ENCODE measurements around the gene TEAD1. TPM values are rescaled to one million over a fixed set of nuclear protein-coding genes. Genes with fewer than 3 reads are reported as not detected.

The TEAD1 gene
- total and polyA plus RNA-seq, 10 of the 15 experiments (the other 5 are each of a cell fraction or from before 2014, with no cell fraction given): 0.01 to 0.59 (median 0.04) TPM; not detected in 6

DNA sequence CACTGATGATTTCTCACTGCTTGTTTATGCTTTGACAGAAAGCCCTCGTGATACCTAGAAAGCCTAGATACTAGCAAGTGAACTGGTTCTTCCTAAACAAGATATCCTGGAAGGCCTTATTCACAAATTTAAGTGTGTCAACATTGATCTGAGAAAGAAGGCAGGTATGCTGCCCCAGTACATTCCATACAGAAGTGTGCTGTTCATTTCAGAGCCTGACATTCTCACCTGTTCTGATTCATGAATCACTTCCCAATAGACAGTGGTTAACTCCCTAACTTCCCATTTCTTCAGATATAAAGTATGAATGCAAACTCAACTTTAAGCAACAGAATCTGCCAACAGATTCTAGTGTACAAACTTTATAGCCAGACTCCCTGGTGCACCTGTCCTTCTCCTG, 319.4 kb downstream of the TEAD1 start:
- Histone ChIP-seq H3K4me1 (ENCODE audit: control insufficient read depth, insufficient read depth, low read length) (no peaks in the 10 kb centered on the region), H3K27me3 (replicated peaks in 1 of 2; ENCODE audit: control insufficient read depth in 2 of 2, insufficient read depth in 2 of 2, low read length in 1 of 2) (no peaks in the 10 kb centered on the region), H3K9me3 (replicated peaks; ENCODE audit: control insufficient read depth, insufficient read depth, low read length) (no peaks in the 10 kb centered on the region), H3K36me3 (ENCODE audit: control insufficient read depth in 2 of 2, insufficient read depth in 2 of 2, low read length in 1 of 2) (no peaks in the 10 kb centered on the region), H2AFZ (ENCODE audit: control insufficient read depth, low read depth, low read length) (no peak overlapping the region), H3K9ac (ENCODE audit: control insufficient read depth, insufficient read depth, low read length) (no peak overlapping the region), H3K4me2 (ENCODE audit: control insufficient read depth, insufficient read depth) (no peak overlapping the region), H3K4me3 (no peak overlapping the region), H3K79me2 (ENCODE audit: control insufficient read depth, insufficient read depth, low read length) (no peaks in the 10 kb centered on the region), H4K20me1 (ENCODE audit: control insufficient read depth, insufficient read depth) (no peaks in the 10 kb centered on the region), H3K27ac (ENCODE audit: control insufficient read depth, insufficient read depth) (no peak overlapping the region)
- intact Hi-C loops (cut with micrococcal nuclease; ENCODE audit: unreplicated experiment): no loop called here
- SMC1A ChIA-PET (ENCODE audit: uncharacterized antibody, unreplicated experiment): no interaction called here
- POLR2A ChIA-PET: no interaction called here
- DNase-seq (ENCODE audit: low read depth, low spot score): no peak
- CTCF ChIA-PET: no interaction called here
- RAD21 ChIA-PET (ENCODE audit: unreplicated experiment): no interaction called here
- no peak for FAIRE-seq
- in situ Hi-C loops (cut with MboI): no loop called here
- TF ChIP-seq SPI1 (IDR thresholded peaks at IDR 0.05; ENCODE audit: borderline replicate concordance, insufficient read depth, low read depth, low read length) (no peak), SIN3A (IDR thresholded peaks at IDR 0.05; ENCODE audit: low read depth, low read length) (no peak), CHD4 (IDR thresholded peaks at IDR 0.05) (no peak), NFYB (IDR thresholded peaks at IDR 0.05; ENCODE audit: insufficient read depth, low read depth, low read length) (no peak), EZH2 (IDR thresholded peaks at IDR 0.05; ENCODE audit: borderline replicate concordance, control insufficient read depth, low read depth, low read length) (no peak), FOXK2 (IDR thresholded peaks at IDR 0.05) (no peak), CUX1 (IDR thresholded peaks at IDR 0.05; ENCODE audit: insufficient replicate concordance, low read depth, low read length) (no peak)
- TF ChIP-seq, protein P1, sequence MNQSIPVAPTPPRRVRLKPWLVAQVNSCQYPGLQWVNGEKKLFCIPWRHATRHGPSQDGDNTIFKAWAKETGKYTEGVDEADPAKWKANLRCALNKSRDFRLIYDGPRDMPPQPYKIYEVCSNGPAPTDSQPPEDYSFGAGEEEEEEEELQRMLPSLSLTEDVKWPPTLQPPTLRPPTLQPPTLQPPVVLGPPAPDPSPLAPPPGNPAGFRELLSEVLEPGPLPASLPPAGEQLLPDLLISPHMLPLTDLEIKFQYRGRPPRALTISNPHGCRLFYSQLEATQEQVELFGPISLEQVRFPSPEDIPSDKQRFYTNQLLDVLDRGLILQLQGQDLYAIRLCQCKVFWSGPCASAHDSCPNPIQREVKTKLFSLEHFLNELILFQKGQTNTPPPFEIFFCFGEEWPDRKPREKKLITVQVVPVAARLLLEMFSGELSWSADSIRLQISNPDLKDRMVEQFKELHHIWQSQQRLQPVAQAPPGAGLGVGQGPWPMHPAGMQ (IDR thresholded peaks at IDR 0.05; ENCODE audit: borderline replicate concordance): no peak
- TF ChIP-seq, protein P2, sequence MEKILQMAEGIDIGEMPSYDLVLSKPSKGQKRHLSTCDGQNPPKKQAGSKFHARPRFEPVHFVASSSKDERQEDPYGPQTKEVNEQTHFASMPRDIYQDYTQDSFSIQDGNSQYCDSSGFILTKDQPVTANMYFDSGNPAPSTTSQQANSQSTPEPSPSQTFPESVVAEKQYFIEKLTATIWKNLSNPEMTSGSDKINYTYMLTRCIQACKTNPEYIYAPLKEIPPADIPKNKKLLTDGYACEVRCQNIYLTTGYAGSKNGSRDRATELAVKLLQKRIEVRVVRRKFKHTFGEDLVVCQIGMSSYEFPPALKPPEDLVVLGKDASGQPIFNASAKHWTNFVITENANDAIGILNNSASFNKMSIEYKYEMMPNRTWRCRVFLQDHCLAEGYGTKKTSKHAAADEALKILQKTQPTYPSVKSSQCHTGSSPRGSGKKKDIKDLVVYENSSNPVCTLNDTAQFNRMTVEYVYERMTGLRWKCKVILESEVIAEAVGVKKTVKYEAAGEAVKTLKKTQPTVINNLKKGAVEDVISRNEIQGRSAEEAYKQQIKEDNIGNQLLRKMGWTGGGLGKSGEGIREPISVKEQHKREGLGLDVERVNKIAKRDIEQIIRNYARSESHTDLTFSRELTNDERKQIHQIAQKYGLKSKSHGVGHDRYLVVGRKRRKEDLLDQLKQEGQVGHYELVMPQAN (conservative IDR thresholded peaks at IDR 0.05): no peak
- ATAC-seq: no peak
- BruUV-seq (replicated peaks): no TSS peak
- WGBS (ENCODE audit: insufficient coverage, insufficient replicate concordance, low lambda C conversion rate, missing lambda C conversion rate): 0% methylated on average over 1 of the region's 1 CpG
